ENCODE results near the gene USB1.

Gene USB1

DNA sequence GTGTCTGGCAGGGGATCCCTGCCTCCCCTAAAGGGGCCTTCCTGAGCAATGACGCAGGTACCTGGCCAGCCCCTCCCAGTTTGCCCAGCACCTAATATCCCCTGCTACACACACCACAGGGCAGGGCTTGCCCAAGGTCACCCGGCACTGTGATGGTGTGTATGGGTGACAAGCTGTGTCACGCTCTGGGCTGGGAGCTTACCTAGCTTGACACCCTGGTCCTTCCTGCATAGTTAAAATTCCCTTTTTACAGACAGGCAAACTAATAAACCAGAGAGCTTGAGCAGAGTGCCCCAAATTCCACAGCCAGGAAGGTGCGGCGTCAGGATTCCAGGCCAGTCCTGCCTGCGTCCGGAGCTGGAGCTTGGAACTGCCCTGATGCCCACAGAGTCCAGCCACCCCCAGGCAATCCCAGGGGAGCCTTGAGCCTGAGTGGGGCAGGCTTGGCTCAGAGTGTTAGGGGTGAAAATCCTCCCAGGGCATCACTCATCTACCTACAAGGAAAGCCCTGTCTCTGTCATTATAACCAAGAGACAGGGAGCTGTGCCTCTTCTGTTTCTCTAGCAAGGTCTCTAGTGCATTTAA, 42.5 kb downstream of the USB1 start:
- no peaks in the 10 kb centered on the region for H3K4me1 Mint-ChIP-seq (ENCODE audit: low read depth)

DNA sequence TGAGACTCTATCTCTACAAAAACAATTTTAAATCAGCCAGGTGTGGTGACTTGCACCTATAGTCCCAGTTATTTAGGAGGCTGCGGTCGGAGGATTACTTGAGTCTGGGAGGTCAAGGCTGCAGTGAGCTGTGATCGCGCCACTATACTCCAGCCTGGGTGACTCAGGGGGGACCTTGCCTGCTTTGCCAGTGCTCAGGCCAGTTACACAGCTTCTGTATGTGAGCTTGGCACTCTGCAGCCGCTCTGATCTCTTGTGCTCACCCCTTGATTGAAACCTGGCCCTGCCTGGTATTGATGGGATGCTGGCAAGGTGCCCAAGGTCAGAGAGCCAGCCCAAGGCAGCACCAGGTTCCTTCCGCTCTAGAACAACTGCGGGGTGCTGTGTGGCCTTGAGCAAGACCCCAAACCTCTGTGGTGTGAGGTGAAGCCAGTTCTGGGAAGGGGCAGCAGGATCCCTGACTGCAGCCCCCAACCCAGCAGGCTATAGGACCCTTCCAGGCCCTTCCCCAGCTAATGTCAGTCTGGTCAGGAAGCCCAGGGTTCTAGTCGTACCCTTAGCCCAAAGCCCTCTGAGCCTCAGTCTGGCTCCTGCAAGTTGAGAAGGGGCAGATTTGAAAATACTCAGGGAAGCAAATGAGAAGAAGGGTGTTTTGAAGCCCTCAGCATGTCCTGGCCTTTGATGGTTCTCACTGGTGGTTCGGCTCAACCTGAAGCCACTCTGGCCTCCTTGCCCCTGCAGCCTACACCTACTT, 43.2 kb downstream of the USB1 start:
- H3K27me3 Mint-ChIP-seq: no peaks in the 10 kb centered on the region

More for the DNA sequence above, 42.5 kb downstream of the USB1 start:
- H3K27me3 Mint-ChIP-seq: no peaks in the 10 kb centered on the region
- no peak overlapping the region for H3K27ac Mint-ChIP-seq
- H3K9me3 Mint-ChIP-seq: no peaks in the 10 kb centered on the region
- intact Hi-C loops (cut with micrococcal nuclease): no loop called here
- no peaks in the 10 kb centered on the region for H3K36me3 Mint-ChIP-seq (ENCODE audit: low read depth)
- H3K4me3 Mint-ChIP-seq: no peak overlapping the region

DNA sequence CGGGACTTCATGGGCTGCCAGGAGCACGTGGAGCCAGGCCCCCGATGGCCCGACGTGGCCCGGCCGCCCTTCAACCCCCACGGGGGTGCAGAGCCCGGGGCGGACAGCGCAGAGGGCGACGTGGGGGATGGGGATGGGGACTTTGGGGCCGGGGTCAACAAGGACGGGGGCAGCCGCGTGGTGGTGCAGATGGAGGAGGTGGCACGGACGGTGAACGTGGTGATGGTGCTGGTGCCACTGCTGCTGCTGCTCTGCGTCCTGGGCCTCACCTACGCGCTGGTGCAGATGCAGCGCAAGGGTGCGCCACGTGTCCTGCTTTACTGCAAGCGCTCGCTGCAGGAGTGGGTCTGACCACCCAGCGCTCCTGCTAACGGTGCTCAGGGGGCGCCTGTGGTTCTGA, 43.9 kb downstream of the USB1 start:
- Mint-ChIP-seq H3K36me3 (ENCODE audit: low read depth) (no peaks in the 10 kb centered on the region), H3K9me3 (no peaks in the 10 kb centered on the region), H3K4me3 (no peak overlapping the region), H3K4me1 (ENCODE audit: low read depth) (no peaks in the 10 kb centered on the region), H3K27me3 (no peaks in the 10 kb centered on the region), H3K27ac (no peak overlapping the region)
- intact Hi-C loops (cut with micrococcal nuclease): no loop called here

More for the DNA sequence above, 43.2 kb downstream of the USB1 start:
- Mint-ChIP-seq H3K4me1 (ENCODE audit: low read depth) (no peaks in the 10 kb centered on the region), H3K36me3 (ENCODE audit: low read depth) (no peaks in the 10 kb centered on the region), H3K4me3 (no peak overlapping the region), H3K27ac (no peak overlapping the region), H3K9me3 (no peaks in the 10 kb centered on the region)
- intact Hi-C loops (cut with micrococcal nuclease): no loop called here

DNA sequence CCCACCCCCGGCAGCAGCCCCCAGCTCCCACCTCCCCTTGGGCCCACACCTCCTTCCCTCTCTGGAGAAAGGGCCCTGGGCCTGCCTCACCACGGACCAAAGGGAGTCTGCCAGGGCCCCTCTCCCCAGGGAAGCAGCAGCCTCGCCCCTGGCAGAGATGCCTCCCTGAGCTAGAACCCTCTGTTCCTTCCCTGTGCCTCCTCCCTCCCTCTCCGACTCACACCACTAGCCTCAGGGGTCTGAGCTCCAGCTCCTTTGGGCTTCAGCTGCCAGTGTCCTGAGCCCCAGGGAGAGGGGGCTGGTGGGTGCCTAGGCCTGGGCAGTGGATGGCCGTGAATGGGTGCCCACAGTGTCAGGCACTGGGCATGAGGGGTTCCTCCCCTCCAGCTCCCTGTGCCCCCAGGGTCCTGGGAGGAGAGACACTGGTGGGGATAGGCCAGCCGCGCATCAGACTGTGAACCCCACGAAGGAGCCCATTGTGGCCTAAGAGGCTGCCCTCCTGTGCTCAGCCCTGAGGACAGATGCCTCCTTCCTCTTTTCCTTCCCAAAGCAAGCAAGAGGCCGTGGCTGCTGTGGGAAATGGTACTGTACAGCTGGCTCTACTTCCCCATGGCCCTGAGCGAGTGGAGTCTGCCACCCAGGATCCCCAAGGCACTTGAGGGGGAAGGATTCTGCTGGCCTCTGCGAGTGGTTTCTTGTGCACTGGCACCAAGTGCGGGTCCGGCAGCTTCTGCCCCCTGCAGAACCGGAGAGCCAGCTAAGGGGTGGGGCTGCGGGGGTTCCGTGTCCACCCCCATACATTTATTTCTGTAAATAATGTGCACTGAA, 45.1 kb downstream of the USB1 start:
- no peaks in the 10 kb centered on the region for H3K9me3 Mint-ChIP-seq
- H3K27me3 Mint-ChIP-seq: peaks cover 1% of the 10 kb centered on the region
- H3K4me3 Mint-ChIP-seq: no peak overlapping the region
- H3K36me3 Mint-ChIP-seq (ENCODE audit: low read depth): no peaks in the 10 kb centered on the region
- H3K4me1 Mint-ChIP-seq (ENCODE audit: low read depth): no peaks in the 10 kb centered on the region
- no peak overlapping the region for H3K27ac Mint-ChIP-seq
- intact Hi-C loops (cut with micrococcal nuclease): no loop called here

DNA sequence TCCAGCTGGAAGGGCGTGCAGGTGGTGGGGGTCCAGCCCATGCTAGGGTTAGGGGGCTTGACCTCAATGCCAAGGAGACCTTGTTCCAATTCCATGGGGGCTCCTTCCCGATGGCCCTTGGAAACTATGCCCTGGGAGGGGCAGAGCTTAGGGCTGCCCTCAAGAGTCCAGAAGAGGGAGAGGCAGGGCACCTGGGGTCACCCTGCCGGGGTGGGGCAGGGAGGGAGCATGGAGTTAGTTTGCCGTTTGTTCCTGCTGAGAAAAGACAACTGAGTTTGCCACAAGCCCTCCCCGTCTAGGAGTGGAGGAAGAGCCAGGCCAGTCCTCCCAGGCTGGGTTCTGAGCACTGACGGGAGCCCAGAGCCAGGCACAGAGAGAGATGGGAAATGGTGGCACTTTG, 45.7 kb downstream of the USB1 start:
- no peak overlapping the region for H3K4me3 Mint-ChIP-seq
- no peaks in the 10 kb centered on the region for H3K36me3 Mint-ChIP-seq (ENCODE audit: low read depth)
- no peaks in the 10 kb centered on the region for H3K4me1 Mint-ChIP-seq (ENCODE audit: low read depth)
- peaks cover 1% of the 10 kb centered on the region for H3K27me3 Mint-ChIP-seq
- H3K9me3 Mint-ChIP-seq: no peaks in the 10 kb centered on the region
- intact Hi-C loops (cut with micrococcal nuclease): no loop called here
- H3K27ac Mint-ChIP-seq: no peak overlapping the region

DNA sequence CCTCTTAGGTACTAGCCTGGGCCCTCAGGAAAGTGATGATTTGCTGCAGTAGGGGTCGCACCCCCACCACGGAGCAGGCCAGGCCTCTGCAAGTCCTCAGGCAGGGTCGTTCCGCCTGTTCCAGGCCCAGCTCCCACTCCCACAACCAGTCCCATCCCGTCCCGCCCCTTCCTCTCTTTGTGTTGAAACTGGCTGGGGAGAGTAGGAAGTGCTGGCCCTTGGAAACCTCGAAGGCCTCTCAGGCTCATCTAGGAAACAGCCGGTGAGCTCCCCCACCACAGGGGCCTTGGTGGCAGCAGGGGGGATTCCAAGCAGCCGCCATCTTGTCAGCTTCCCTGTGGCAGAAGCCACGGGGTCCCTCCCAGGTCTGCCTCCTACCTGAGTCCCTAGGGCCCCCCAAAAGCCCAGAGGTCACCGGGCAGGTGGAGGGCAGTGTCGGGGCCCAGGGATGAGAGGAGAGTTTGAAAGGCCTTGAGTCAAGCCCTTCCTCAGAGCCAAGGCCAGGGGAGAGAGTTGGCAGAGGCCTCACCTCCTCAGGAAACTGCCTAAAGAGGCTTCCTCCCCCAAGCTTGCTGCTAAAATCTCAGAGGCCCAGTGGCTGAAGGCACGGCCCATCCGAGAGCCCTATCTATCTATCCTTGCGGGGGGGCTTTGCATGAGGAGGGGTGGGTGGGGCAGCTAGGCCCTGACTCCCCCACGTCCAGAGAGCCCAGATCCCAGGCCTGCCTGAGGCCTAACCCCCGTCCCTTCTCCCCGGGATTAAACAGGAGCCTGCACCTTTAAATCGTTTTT, 46.5 kb downstream of the USB1 start:
- no peaks in the 10 kb centered on the region for H3K36me3 Mint-ChIP-seq (ENCODE audit: low read depth)
- H3K27me3 Mint-ChIP-seq: peaks cover 1% of the 10 kb centered on the region
- no peaks in the 10 kb centered on the region for H3K4me1 Mint-ChIP-seq (ENCODE audit: low read depth)
- no peak overlapping the region for H3K27ac Mint-ChIP-seq
- H3K9me3 Mint-ChIP-seq: no peaks in the 10 kb centered on the region
- H3K4me3 Mint-ChIP-seq: no peak overlapping the region
- intact Hi-C loops (cut with micrococcal nuclease): no loop called here

DNA sequence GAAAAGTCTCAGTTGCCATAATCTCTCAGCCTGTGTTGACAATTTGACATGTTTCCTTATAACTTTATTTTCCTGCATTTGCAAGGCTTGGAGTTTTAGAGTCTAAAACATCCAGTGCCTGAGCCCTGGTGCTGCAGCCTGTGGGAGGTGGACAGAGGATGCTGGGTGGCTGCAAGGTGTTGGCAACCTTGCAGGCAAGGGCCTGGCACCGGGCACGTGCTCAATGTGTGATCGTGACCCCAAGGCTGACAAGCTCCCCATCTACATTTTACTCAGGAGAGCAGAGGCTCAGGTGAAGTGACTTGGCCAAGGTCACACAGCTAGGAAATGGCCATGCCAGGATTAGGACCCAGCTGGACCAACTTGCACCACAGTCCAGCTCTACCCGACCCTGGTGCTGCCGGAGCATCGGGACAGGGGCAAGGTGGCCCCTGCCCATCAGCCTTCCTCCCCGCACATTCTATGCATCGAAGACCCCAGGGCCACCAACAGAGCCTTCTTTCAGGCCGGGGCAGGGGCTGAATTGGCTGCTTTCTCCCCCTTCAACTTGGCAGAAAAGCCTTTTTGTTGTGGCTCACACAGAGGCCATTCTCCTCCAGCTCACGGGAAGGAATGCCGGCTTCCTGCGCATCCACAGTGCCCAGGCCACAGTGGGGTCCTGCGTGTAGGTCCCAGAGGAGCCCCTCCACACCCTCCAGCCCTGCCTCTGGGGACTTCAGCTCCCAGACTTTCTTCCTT, 47.5 kb downstream of the USB1 start:
- H3K4me1 Mint-ChIP-seq (ENCODE audit: low read depth): no peaks in the 10 kb centered on the region
- H3K27ac Mint-ChIP-seq: no peak overlapping the region
- H3K27me3 Mint-ChIP-seq: peaks cover 1% of the 10 kb centered on the region
- no peak overlapping the region for H3K4me3 Mint-ChIP-seq
- no peaks in the 10 kb centered on the region for H3K36me3 Mint-ChIP-seq (ENCODE audit: low read depth)
- intact Hi-C loops (cut with micrococcal nuclease): no loop called here
- H3K9me3 Mint-ChIP-seq: no peaks in the 10 kb centered on the region

DNA sequence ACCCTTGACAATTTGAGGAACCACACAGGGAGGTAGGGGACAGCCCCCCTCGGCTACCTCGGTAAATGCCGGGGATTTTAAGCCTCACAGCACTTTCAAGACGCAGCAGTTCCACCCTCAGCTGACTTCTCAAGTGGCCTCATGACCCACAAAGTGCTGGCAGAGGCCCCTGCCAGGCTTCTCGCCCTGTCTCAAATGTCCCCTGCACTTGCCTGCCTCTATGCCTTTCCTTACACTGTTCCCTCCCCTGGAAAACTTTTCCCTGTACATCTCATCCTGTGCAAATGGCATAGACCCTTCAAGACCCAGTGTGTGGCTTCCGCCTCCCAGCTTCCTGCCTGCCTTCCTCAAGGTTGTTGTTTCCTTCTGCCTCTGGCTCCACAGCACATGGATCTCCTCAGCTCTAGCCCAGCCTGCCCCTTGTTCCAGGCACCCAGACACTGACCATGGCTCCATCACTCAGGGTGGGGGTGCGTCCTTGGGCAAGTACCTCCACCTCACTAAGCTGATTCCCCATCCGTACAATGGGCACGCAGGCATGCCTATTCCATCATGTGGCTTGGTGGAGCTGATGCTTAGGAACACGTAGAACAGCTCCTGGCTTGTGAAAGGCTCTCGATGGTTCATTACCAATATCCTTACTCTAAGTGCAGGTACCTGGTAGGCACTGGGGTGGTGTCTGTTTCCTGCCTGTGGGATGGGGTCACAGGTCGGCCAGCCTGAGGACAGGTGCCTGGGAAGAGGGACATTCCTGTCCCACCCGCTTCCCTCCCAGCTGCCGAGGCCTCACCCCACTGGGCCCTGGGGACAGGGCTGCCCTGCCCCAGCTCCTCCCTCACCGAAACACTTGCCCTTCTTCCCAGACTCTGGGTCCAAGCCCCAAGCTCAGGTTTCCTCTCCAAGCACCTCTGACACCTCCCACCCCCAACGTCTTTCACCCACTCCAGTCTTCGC, 48.3 kb downstream of the USB1 start:
- Mint-ChIP-seq H3K27ac (no peak overlapping the region), H3K36me3 (ENCODE audit: low read depth) (no peaks in the 10 kb centered on the region), H3K9me3 (no peaks in the 10 kb centered on the region), H3K4me1 (ENCODE audit: low read depth) (no peaks in the 10 kb centered on the region), H3K4me3 (no peak overlapping the region), H3K27me3 (peaks cover 1% of the 10 kb centered on the region)
- intact Hi-C loops (cut with micrococcal nuclease): no loop called here

DNA sequence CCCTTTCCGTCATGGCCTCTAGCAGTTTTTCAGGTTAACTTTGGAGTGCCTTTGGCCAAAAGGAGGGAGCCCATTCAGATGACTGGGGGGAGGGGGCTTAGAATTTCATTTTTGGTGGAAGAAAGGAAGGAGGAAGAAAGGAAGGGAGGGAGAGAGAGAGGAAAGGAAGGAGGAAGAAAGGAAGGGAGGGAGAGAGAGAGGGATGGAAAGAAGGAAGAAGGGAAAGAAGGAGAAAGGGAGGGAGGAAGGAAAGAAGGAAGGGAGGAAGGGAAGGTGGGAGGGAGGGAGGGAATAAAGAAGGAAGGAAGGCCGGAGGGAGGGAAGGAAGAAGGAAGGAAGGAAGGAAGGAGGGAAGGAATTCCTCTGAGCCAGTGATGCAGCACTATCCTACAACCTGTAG, 50.1 kb downstream of the USB1 start:
- Mint-ChIP-seq H3K4me3 (no peak overlapping the region), H3K27ac (no peak overlapping the region), H3K4me1 (ENCODE audit: low read depth) (no peaks in the 10 kb centered on the region), H3K27me3 (peaks cover 1% of the 10 kb centered on the region), H3K36me3 (ENCODE audit: low read depth) (no peaks in the 10 kb centered on the region), H3K9me3 (no peaks in the 10 kb centered on the region)
- intact Hi-C loops (cut with micrococcal nuclease): no loop called here

DNA sequence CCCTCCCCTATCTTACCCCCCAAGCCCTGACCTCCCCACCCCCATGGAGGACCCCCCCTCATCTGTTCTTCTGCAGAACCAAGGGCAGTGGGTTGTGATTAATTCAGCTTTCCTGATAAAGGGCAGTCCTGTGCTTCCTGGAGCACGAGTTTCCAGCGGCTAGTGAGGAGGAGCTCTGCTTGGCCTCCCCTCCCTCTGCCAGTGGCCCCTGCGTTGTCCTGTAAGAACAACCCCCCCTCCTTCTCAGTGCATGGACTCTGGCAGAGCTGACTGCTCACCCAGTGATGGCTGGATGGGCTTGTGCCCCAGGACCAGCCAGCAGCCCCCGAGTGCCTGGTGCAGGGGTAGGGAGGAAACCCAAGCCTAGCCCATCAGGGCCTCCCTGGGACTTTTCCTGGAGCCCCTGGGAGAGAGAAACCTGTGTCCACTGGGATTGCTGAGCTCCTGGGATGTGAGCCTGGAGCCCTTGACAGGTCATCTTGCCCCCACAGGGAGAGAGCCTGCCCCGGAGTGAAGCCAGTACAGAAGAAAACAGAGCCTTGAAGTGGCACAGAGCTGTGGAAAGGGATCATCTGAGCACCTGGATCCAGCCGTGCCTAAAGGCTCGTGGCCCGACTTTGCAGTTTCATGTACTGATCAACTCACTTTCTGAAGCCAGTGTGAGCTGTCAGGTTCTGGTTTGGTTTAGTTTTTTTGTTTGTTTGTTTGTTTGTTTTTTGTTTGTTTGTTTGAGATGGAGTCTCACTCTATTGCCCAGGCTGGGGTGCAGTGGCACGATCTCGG, 50.8 kb downstream of the USB1 start:
- Mint-ChIP-seq H3K4me1 (ENCODE audit: low read depth) (no peaks in the 10 kb centered on the region), H3K36me3 (ENCODE audit: low read depth) (no peaks in the 10 kb centered on the region), H3K27me3 (peaks cover 1% of the 10 kb centered on the region), H3K4me3 (no peak overlapping the region), H3K9me3 (no peaks in the 10 kb centered on the region), H3K27ac (no peak overlapping the region)
- intact Hi-C loops (cut with micrococcal nuclease): no loop called here

DNA sequence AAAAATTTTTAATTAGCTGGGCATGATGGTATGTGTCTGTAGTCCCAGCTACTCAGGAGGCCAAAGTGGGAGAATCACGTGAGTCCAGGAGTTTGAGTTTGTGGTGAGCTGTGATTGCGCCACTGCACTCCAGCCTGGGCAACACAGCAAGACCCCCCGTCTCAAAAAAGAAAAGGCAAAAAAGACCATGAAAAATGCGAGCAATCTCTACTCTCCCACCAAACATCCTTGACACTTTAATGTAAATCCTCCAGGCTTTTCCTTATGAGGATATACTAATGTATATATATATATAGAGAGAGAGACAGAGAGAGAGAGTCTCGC, 52.4 kb downstream of the USB1 start:
- H3K27me3 Mint-ChIP-seq: peaks cover 1% of the 10 kb centered on the region
- no peaks in the 10 kb centered on the region for H3K36me3 Mint-ChIP-seq (ENCODE audit: low read depth)
- intact Hi-C loops (cut with micrococcal nuclease): no loop called here
- H3K4me3 Mint-ChIP-seq: no peak overlapping the region
- no peak overlapping the region for H3K27ac Mint-ChIP-seq
- no peaks in the 10 kb centered on the region for H3K9me3 Mint-ChIP-seq
- H3K4me1 Mint-ChIP-seq (ENCODE audit: low read depth): no peaks in the 10 kb centered on the region

DNA sequence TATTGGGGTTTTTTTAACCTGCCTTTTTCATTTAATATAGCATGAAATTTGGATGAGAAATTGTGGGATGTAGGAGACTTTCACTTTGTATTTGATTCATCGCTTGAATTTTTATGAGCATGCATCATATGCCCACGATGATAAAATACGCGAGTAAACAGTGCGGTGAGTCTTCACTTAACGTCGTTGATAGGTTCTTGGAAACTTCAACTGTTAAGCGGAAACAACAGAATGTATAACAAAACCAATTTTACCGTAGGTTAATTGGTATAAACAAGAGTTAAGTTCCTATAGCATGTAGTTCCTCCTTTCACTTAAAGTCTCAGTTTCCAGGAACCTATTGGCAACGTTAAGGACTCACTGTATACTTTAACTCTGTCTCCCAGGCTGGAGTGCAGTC, 53.1 kb downstream of the USB1 start:
- Mint-ChIP-seq H3K9me3 (no peaks in the 10 kb centered on the region), H3K27me3 (peaks cover 1% of the 10 kb centered on the region), H3K27ac (no peak overlapping the region), H3K4me3 (no peak overlapping the region), H3K36me3 (ENCODE audit: low read depth) (no peaks in the 10 kb centered on the region), H3K4me1 (ENCODE audit: low read depth) (no peaks in the 10 kb centered on the region)
- intact Hi-C loops (cut with micrococcal nuclease): no loop called here

All from dendritic cell treated with granulocyte-macrophage colony-stimulating factor and Interleukin-4, amounts not matched to agents 40 ng/mL and 50 ng/mL, for 4 days (primary cell).